GM18517 (cell line): ENCODE results near the gene PPP1R1B.
"Not testable (repeated sequence)": the region's sequence is repeated elsewhere in the genome, so short reads cannot be mapped to it uniquely, and the experiment has no call there.

Experiments used
- ATAC-seq: cut with Tn5 transposase; IDR thresholded peaks from one replicate; pipeline ENCODE4 v1.9.1; 2021; ENCODE audit warnings: mild to moderate bottlenecking, moderate library complexity; ENCODE audit not compliant: unreplicated experiment

The PPP1R1B gene

GRCh38 chr17:39626171-39627046, at the start of gene PPP1R1B:
Gene PPP1R1B, plus strand, starts transcription at chr17:39626952. Its CDS starts 441 bp downstream, at chr17:39627393.
- ATAC-seq = no peak

GRCh38 chr17:39578272-39578671, 48.5 kb upstream of the PPP1R1B start:
- no peak for ATAC-seq

GRCh38 chr17:39579318-39580081, 47.3 kb upstream of the PPP1R1B start:
- no peak for ATAC-seq

- ATAC-seq = no peak
Measured at GRCh38 chr17:39580082-39580468, 46.7 kb upstream of the PPP1R1B start.

- ATAC-seq = no peak
Measured at GRCh38 chr17:39581071-39581758, 45.5 kb upstream of the PPP1R1B start.

- ATAC-seq = no peak
Measured at GRCh38 chr17:39581759-39582085, 45.0 kb upstream of the PPP1R1B start.

GRCh38 chr17:39582658-39583057, 44.1 kb upstream of the PPP1R1B start:
- no peak for ATAC-seq

- ATAC-seq = not testable (repeated sequence)
Measured at GRCh38 chr17:39590180-39590579, 36.6 kb upstream of the PPP1R1B start.

GRCh38 chr17:39591958-39592954, 34.5 kb upstream of the PPP1R1B start:
- ATAC-seq = no peak

- no peak for ATAC-seq
Measured at GRCh38 chr17:39593371-39593770, 33.4 kb upstream of the PPP1R1B start.

GRCh38 chr17:39595294-39595693, 31.5 kb upstream of the PPP1R1B start:
- no peak for ATAC-seq

- ATAC-seq = no peak
Measured at GRCh38 chr17:39595928-39596510, 30.7 kb upstream of the PPP1R1B start.

- ATAC-seq = no peak
Measured at GRCh38 chr17:39596543-39597267, 30.0 kb upstream of the PPP1R1B start.

- ATAC-seq = no peak
Measured at GRCh38 chr17:39597372-39598046, 29.2 kb upstream of the PPP1R1B start.

GRCh38 chr17:39598047-39598481, 28.7 kb upstream of the PPP1R1B start:
- no peak for ATAC-seq

- no peak for ATAC-seq
Measured at GRCh38 chr17:39598630-39599003, 28.1 kb upstream of the PPP1R1B start.

GRCh38 chr17:39599004-39599664, 27.6 kb upstream of the PPP1R1B start:
- ATAC-seq = no peak

GRCh38 chr17:39599665-39600231, 27.0 kb upstream of the PPP1R1B start:
- no peak for ATAC-seq
